Neuronal stem cell (in vitro differentiated cells): ENCODE results near the gene FOXA1.

ENCODE experiments used
- DNase-seq: peaks from one replicate; pipeline ENCODE4 v3.0.0-alpha.2; 2013; ENCODE audit warnings: low spot score
- H2AFZ ChIP-seq: one replicate; pipeline ENCODE4 v1.6.1; 2013; ENCODE audit warnings: mild to moderate bottlenecking, low read length, inconsistent platforms
- H2AK5ac ChIP-seq: 2 replicates; pipeline ENCODE4 v1.6.1; 2013; ENCODE audit warnings: low read depth, mild to moderate bottlenecking, inconsistent platforms, low read length, moderate library complexity, mixed read lengths
- H2BK120ac ChIP-seq: 2 replicates; pipeline ENCODE4 v1.6.1; 2013; ENCODE audit warnings: low read depth, mild to moderate bottlenecking, inconsistent platforms, low read length, moderate library complexity, mixed read lengths
- H2BK12ac ChIP-seq: one replicate; pipeline ENCODE4 v1.6.1; 2013; ENCODE audit warnings: low read length, inconsistent platforms
- H2BK15ac ChIP-seq: 2 replicates; pipeline ENCODE4 v1.6.1; 2013; ENCODE audit warnings: mild to moderate bottlenecking, low read length, inconsistent platforms, mixed read lengths
- H2BK5ac ChIP-seq: one replicate; pipeline ENCODE4 v1.6.1; 2013; ENCODE audit warnings: inconsistent platforms, mild to moderate bottlenecking, low read length, moderate library complexity
- H3K14ac ChIP-seq: one replicate; pipeline ENCODE4 v1.6.1; 2013; ENCODE audit warnings: low read length, inconsistent platforms
- H3K18ac ChIP-seq: 2 replicates; pipeline ENCODE4 v1.6.1; 2013; ENCODE audit warnings: low read length, inconsistent platforms
- H3K23ac ChIP-seq: 2 replicates; pipeline ENCODE4 v1.6.1; 2013; ENCODE audit warnings: low read depth, mild to moderate bottlenecking, mixed read lengths, low read length, inconsistent platforms; ENCODE audit not compliant: poor library complexity
- H3K27ac ChIP-seq: replicated peaks from 3 replicates; pipeline ENCODE4 v1.5.1; 2013; ENCODE audit warnings: low read length, inconsistent platforms
- H3K27me3 ChIP-seq, 3 experiments: 2 replicates each; pipeline ENCODE4 v1.6.1; 2013; ENCODE audit warnings: low read length in 3 of 3, mild to moderate bottlenecking in 2 of 3, inconsistent platforms in 1 of 3, low read depth in 1 of 3, mixed read lengths in 1 of 3, moderate library complexity in 1 of 3; ENCODE audit not compliant: control insufficient read depth in 3 of 3, insufficient read depth in 3 of 3
- H3K36me3 ChIP-seq, 2 donors: replicated peaks in 1 of 2; 2 replicates each; pipeline ENCODE4 v1.6.1; 2013; ENCODE audit warnings: low read length in 2 of 2; ENCODE audit not compliant: control insufficient read depth in 2 of 2, insufficient read depth in 2 of 2
- H3K4ac ChIP-seq: 2 replicates; pipeline ENCODE4 v1.6.1; 2013; ENCODE audit warnings: inconsistent platforms, mild to moderate bottlenecking, low read length, moderate library complexity
- H3K4me1 ChIP-seq, 2 donors: 1 replicate in 1 of 2; 2 replicates in 1 of 2; pipeline ENCODE4 v1.6.1; 2013; ENCODE audit warnings: low read length in 2 of 2, low read depth in 1 of 2; ENCODE audit not compliant: control insufficient read depth in 2 of 2, insufficient read depth in 1 of 2
- H3K4me2 ChIP-seq: one replicate; pipeline ENCODE4 v1.6.1; 2013; ENCODE audit warnings: mild to moderate bottlenecking, low read length, inconsistent platforms; ENCODE audit not compliant: insufficient read depth, poor library complexity, severe bottlenecking
- H3K4me3 ChIP-seq, 2 donors: 2 replicates each; pipeline ENCODE4 v1.5.1; 2013; ENCODE audit warnings: low read length in 2 of 2, mild to moderate bottlenecking in 2 of 2, inconsistent platforms in 1 of 2, moderate library complexity in 1 of 2
- H3K79me1 ChIP-seq: one replicate; pipeline ENCODE4 v1.6.1; 2013; ENCODE audit warnings: low read depth, mild to moderate bottlenecking, inconsistent platforms, low read length, moderate library complexity
- H3K9ac ChIP-seq: one replicate; pipeline ENCODE4 v1.6.1; 2013; ENCODE audit warnings: mild to moderate bottlenecking, low read depth, low read length, inconsistent platforms; ENCODE audit not compliant: poor library complexity
- H3K9me3 ChIP-seq, 2 donors: replicated peaks in 1 of 2; 2 replicates each; pipeline versions ENCODE3 to v1.6.1; 2013; ENCODE audit warnings: low read length in 2 of 2, mild to moderate bottlenecking in 2 of 2, inconsistent platforms in 1 of 2, low read depth in 1 of 2, mixed read lengths in 1 of 2, moderate library complexity in 1 of 2; ENCODE audit not compliant: control insufficient read depth in 2 of 2, insufficient read depth in 1 of 2
- H4K8ac ChIP-seq: one replicate; pipeline ENCODE4 v1.6.1; 2013; ENCODE audit warnings: low read depth, mild to moderate bottlenecking, inconsistent platforms, low read length, moderate library complexity
- H4K91ac ChIP-seq: one replicate; pipeline ENCODE4 v1.6.1; 2013; ENCODE audit warnings: low read length, low read depth, mild to moderate bottlenecking, inconsistent platforms; ENCODE audit not compliant: poor library complexity
- WGBS, 2 donors: extraction: QIAGEN DNeasy Blood & Tissue Kit; methylation state at CpG; one replicate each; pipeline ENCODE4 v1.1.7; 2013; ENCODE audit warnings: missing lambda C conversion rate in 2 of 2, mixed read lengths in 1 of 2; ENCODE audit not compliant: insufficient read length in 2 of 2, insufficient replicate concordance in 1 of 2; ENCODE audit errors: extremely low coverage in 2 of 2; 5-methylcytosine and 5-hydroxymethylcytosine counted together

The FOXA1 gene

GRCh38 chr14:37601865-37602264 is 6.8 kb upstream of the FOXA1 start:
- Histone ChIP-seq H2BK12ac (no peak overlapping the region), H3K27ac (no peak overlapping the region), H4K91ac (no peak overlapping the region), H3K4me2 (no peak overlapping the region), H3K18ac (no peak overlapping the region), H2BK120ac (no peak overlapping the region), H3K79me1 (no peaks in the 10 kb centered on the region), H2AFZ (no peak overlapping the region), H3K4ac (no peak overlapping the region), H2AK5ac (no peak overlapping the region), H3K23ac (no peak overlapping the region), H4K8ac (no peak overlapping the region), H3K36me3 (no peaks in the 10 kb centered on the region), H3K4me1 (peaks cover 4 to 8% of the 10 kb centered on the region in 2 donors), H3K9me3 (peaks cover 3 to 5% of the 10 kb centered on the region in 2 donors), H3K9ac (no peak overlapping the region), H2BK5ac (no peak overlapping the region), H3K27me3 (peaks cover 22 to 97% (median 69%) of the 10 kb centered on the region in 3 experiments), H2BK15ac (no peak overlapping the region), H3K14ac (no peak overlapping the region), H3K4me3 (no peak overlapping the region)
- WGBS, 2 donors, result no CpG with 5 or more reads among the region's 22 CpGs
- no peak for DNase-seq

GRCh38 chr14:37600880-37601741 is 6.1 kb upstream of the FOXA1 start:
- no peak overlapping the region for H3K9ac ChIP-seq
- H3K4me2 ChIP-seq, result no peak overlapping the region
- H2BK5ac ChIP-seq, result no peak overlapping the region
- H3K18ac ChIP-seq, result peak overlapping the region; percentile 8
- no peak overlapping the region for H2AK5ac ChIP-seq
- H4K91ac ChIP-seq, result no peak overlapping the region
- no peak overlapping the region for H3K14ac ChIP-seq
- no CpG with 5 or more reads among the region's 4 CpGs for WGBS, 2 donors
- H3K36me3 ChIP-seq, result no peaks in the 10 kb centered on the region
- H3K4me1 ChIP-seq, result peaks cover 4 to 8% of the 10 kb centered on the region in 2 donors
- H3K23ac ChIP-seq, result no peak overlapping the region
- no peak overlapping the region for H2BK120ac ChIP-seq
- H2BK12ac ChIP-seq, result no peak overlapping the region
- H3K27me3 ChIP-seq, result peaks cover 26 to 100% (median 75%) of the 10 kb centered on the region in 3 experiments
- no peak overlapping the region for H3K4me3 ChIP-seq
- no peak for DNase-seq
- peaks cover 3 to 5% of the 10 kb centered on the region in 2 donors for H3K9me3 ChIP-seq
- no peak overlapping the region for H2BK15ac ChIP-seq
- H3K27ac ChIP-seq, result no peak overlapping the region
- no peak overlapping the region for H3K4ac ChIP-seq
- H4K8ac ChIP-seq, result no peak overlapping the region
- H2AFZ ChIP-seq, result no peak overlapping the region
- H3K79me1 ChIP-seq, result no peaks in the 10 kb centered on the region

- H2BK5ac ChIP-seq, result no peak overlapping the region
- H3K4me3 ChIP-seq, result peak overlapping the region; percentile 35 to 68
- H2BK15ac ChIP-seq, result no peak overlapping the region
- no peak overlapping the region for H2BK12ac ChIP-seq
- H3K27me3 ChIP-seq, result peaks cover 27 to 98% (median 86%) of the 10 kb centered on the region in 3 experiments
- H2AFZ ChIP-seq, result peak overlapping the region; percentile 93
- WGBS, 2 donors, result no CpG with 5 or more reads among the region's 57 CpGs
- H3K79me1 ChIP-seq, result peaks cover 1% of the 10 kb centered on the region
- peak overlapping the region; percentile 57 for H2AK5ac ChIP-seq
- peak overlapping the region; percentile 76 for H3K4me2 ChIP-seq
- H3K23ac ChIP-seq, result peak overlapping the region; percentile 67
- H3K36me3 ChIP-seq, result no peaks in the 10 kb centered on the region
- H4K91ac ChIP-seq, result no peak overlapping the region
- peaks cover 3 to 5% of the 10 kb centered on the region in 2 donors for H3K9me3 ChIP-seq
- no peak overlapping the region for H3K14ac ChIP-seq
- no peak for DNase-seq
- H3K4ac ChIP-seq, result no peak overlapping the region
- H2BK120ac ChIP-seq, result peak overlapping the region; percentile 16
- peak overlapping the region; percentile 80 for H3K9ac ChIP-seq
- H3K18ac ChIP-seq, result peak overlapping the region; percentile 78
- H3K27ac ChIP-seq, result no peak overlapping the region
- H4K8ac ChIP-seq, result no peak overlapping the region
- H3K4me1 ChIP-seq, result peaks cover 4 to 9% of the 10 kb centered on the region in 2 donors
These were observed 4.7 kb upstream of the FOXA1 start for GRCh38 chr14:37599507-37600368.
